ENCODE data around the gene UQCR10.
A peak's percentile ranks its signal among the peaks of the same experiment; 100 is the strongest.

The UQCR10 gene

DNA sequence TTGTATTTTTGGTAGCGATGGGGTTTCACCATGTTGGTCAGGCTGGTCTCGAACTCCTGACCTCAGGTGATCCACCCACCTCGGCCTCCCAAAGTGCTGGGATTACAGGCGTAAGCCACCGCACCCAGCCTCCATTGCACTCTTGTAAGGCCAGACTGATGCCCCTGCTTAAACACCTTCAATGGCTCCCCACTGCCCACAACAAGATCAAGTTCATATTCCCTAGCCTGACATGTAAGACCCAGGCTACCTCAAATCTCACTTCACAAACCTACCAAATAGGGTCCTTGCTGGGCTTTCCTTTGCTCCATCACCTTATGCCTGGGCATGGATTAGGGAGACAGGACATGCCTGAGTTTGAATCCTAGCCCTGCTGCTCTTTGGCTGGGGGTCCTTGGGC is 13.1 kb downstream of the UQCR10 start:
- Histone ChIP-seq H3K4me1 (ENCODE audit: control insufficient read depth, insufficient read depth, low read length) (no peaks in the 10 kb centered on the region; the same call in 1 of the 2 replicates), H3K9me3 (ENCODE audit: control insufficient read depth, insufficient read depth, low read depth, low read length) (no peaks in the 10 kb centered on the region), H3K36me3 (ENCODE audit: control insufficient read depth in 2 of 2, insufficient read depth in 1 of 2, low read length in 2 of 2) (no peaks in the 10 kb centered on the region), H3K4me3 (ENCODE audit: low read depth, low read length) (no peak overlapping the region), H3K27ac (ENCODE audit: extremely low read depth, low read depth, low read length) (no peak overlapping the region)
- ChIA-PET POLR2A (no interaction called here), CTCF (interaction anchor here (0.5 kb wide), 1 partner anchor 216 kb away, joined by 3 read pairs; no protein-coding TSS in a partner anchor)
- TF ChIP-seq, protein P1, sequence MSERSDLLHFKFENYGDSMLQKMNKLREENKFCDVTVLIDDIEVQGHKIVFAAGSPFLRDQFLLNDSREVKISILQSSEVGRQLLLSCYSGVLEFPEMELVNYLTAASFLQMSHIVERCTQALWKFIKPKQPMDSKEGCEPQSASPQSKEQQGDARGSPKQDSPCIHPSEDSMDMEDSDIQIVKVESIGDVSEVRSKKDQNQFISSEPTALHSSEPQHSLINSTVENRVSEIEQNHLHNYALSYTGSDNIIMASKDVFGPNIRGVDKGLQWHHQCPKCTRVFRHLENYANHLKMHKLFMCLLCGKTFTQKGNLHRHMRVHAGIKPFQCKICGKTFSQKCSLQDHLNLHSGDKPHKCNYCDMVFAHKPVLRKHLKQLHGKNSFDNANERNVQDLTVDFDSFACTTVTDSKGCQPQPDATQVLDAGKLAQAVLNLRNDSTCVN (tag by site-specific recombination; optimal IDR thresholded peaks at IDR 0.05) = no peak
- TF ChIP-seq, protein P2, sequence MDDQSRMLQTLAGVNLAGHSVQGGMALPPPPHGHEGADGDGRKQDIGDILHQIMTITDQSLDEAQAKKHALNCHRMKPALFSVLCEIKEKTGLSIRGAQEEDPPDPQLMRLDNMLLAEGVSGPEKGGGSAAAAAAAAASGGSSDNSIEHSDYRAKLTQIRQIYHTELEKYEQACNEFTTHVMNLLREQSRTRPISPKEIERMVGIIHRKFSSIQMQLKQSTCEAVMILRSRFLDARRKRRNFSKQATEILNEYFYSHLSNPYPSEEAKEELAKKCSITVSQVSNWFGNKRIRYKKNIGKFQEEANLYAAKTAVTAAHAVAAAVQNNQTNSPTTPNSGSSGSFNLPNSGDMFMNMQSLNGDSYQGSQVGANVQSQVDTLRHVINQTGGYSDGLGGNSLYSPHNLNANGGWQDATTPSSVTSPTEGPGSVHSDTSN (CRISPR knock-in tag; IDR thresholded peaks at IDR 0.05) = no peak
- TF ChIP-seq ZNF16 (tag by site-specific recombination; IDR thresholded peaks at IDR 0.05; ENCODE audit: low read depth) = peak; percentile 60

DNA sequence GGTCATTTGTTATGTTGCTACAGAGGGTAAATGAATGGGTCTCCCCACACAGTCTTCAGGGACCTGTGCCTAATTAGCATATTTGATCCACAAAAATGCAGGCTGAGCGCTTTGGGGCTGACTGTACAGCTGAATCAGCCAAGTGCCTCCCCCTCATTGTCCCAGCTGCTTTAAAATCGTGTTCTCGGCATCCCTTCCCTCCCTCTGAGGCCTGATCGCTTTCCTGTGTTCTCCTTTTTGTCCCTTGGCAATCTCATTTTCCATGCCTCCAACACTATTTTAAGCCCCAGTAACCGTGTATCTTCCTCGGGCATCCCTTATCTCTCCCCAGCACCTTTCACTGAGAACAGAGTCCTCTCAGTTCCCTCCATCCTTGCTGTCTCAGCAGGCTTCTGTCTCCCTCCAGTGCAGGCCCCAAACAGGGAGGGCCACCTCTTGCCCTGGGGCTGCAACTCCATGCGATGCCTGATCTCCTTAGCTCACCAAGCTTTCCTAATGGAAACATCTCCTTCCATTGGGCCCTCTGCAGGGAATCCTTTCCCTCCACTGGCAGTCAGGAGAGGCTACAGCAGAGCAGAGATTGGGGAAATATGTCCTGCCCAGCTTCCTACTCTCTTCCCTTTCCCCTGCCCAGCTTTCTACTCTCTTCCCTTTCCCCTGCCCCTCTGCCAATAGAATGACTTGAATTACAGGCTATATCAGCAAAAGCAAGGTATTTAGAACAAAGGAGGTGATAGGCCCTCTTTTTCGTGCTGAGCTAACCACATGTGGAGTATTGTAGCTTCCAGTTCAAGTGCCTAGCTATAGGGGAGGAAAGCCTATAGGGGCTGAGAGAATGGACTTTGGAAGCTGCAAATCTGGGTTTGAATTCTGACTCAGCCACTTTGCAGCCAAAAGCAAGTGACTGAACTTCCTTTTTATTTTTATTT is 13.8 kb downstream of the UQCR10 start:
- TF ChIP-seq ZIC2 (tag by site-specific recombination; IDR thresholded peaks at IDR 0.05) (peak; percentile 89), ZNF707 (tag by site-specific recombination; IDR thresholded peaks at IDR 0.05) (no peak), ZNF155 (tag by site-specific recombination; IDR thresholded peaks at IDR 0.05) (no peak), ZNF335 (tag by site-specific recombination; conservative IDR thresholded peaks at IDR 0.05) (0 out of 2 replicates have a peak, but pooled peaks have one; percentile 27), ZBTB17 (tag by site-specific recombination; IDR thresholded peaks at IDR 0.05) (peak; percentile 66), GLIS1 (tag by site-specific recombination; IDR thresholded peaks at IDR 0.05) (peak; percentile 19; the same call in 1 of the 2 replicates), PRDM1 (tag by site-specific recombination; IDR thresholded peaks at IDR 0.05) (peak; percentile 87), ZNF23 (tag by site-specific recombination; IDR thresholded peaks at IDR 0.05; ENCODE audit: borderline replicate concordance) (no peak), RBAK (tag by site-specific recombination; IDR thresholded peaks at IDR 0.05) (no peak), ZNF366 (tag by site-specific recombination; conservative IDR thresholded peaks at IDR 0.05) (0 out of 2 replicates have a peak, but pooled peaks have one; percentile 31), ZNF837 (tag by site-specific recombination; IDR thresholded peaks at IDR 0.05) (no peak)
- TF ChIP-seq, protein P3, sequence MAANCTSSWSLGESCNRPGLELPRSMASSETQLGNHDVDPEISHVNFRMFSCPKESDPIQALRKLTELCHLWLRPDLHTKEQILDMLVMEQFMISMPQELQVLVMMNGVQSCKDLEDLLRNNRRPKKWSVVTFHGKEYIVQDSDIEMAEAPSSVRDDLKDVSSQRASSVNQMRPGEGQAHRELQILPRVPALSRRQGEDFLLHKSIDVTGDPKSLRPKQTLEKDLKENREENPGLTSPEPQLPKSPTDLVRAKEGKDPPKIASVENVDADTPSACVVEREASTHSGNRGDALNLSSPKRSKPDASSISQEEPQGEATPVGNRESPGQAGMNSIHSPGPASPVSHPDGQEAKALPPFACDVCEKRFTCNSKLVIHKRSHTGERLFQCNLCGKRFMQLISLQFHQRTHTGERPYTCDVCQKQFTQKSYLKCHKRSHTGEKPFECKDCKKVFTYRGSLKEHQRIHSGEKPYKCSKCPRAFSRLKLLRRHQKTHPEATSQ (tag by site-specific recombination; IDR thresholded peaks at IDR 0.05) = no peak
- no peaks in the 10 kb centered on the region for H3K9me3 ChIP-seq (ENCODE audit: control insufficient read depth, insufficient read depth, low read depth, low read length)
- POLR2A ChIA-PET = interaction anchor here (1.0 to 1.1 kb wide), 2 partner anchors 14 to 228 kb away, joined by 3 to 6 read pairs; partner anchors contain the start of genes UQCR10 and ZMAT5
- CTCF ChIA-PET = interaction anchor here (0.5 to 1.3 kb wide), 6 partner anchors 9 to 332 kb away, joined by 3 to 7 read pairs (median 3); no protein-coding TSS in a partner anchor
- no peak overlapping the region for H3K27ac ChIP-seq (ENCODE audit: extremely low read depth, low read depth, low read length)
- no peaks in the 10 kb centered on the region for H3K36me3 ChIP-seq (ENCODE audit: control insufficient read depth in 2 of 2, insufficient read depth in 1 of 2, low read length in 2 of 2)
- no peaks in the 10 kb centered on the region; the same call in 1 of the 2 replicates for H3K4me1 ChIP-seq (ENCODE audit: control insufficient read depth, insufficient read depth, low read length)
- H3K4me3 ChIP-seq (ENCODE audit: low read depth, low read length) = no peak overlapping the region

Data from HEK293 (cell line).